ENCODE results near the gene AGBL2.
A peak's percentile ranks its signal among the peaks of the same experiment; 100 is the strongest.
"Not testable (repeated sequence)": the region's sequence is repeated elsewhere in the genome, so short reads cannot be mapped to it uniquely, and the experiment has no call there.

Gene AGBL2

DNA sequence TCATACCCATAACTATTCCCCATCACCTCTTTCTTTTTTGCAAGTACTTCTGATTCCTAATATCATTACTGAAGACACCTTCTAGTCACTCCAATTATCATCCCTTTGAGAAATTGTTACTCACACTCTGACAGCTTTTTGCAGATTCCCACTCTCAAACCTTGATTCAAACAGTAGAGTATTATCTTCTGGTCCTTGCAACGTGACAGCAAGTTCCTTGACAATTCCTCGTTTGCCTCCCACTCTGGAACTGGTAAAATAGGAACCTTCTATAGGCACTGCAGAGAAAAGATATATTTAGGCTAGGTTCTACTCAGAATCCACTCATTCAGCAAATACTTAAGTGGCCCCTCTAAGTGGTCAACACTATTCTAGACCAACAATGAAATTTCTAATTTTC is 23.2 kb downstream of the AGBL2 start:
- no peak for DNase-seq (ENCODE audit: low read depth in 3 of 3, low spot score in 1 of 3)

DNA sequence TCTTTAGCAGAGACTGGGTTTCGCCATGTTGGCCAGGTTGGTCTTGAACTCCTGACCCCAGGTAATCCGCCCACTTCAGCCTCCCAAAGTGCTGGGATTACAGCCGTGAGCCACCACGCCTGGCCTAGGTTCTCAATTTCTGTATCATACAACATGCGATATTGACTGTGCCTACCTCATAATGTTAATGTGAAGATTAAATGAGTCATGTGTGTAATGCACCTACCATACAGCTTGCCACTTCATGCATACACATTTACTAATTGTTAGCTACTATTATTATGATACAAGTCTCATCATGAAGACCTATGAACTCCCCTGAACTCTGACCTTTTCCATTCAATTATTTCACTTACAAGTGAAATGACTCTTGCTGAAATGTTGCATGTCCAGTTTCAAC is 25.7 kb downstream of the AGBL2 start:
- no peak for DNase-seq (ENCODE audit: low read depth in 3 of 3, low spot score in 1 of 3)

DNA sequence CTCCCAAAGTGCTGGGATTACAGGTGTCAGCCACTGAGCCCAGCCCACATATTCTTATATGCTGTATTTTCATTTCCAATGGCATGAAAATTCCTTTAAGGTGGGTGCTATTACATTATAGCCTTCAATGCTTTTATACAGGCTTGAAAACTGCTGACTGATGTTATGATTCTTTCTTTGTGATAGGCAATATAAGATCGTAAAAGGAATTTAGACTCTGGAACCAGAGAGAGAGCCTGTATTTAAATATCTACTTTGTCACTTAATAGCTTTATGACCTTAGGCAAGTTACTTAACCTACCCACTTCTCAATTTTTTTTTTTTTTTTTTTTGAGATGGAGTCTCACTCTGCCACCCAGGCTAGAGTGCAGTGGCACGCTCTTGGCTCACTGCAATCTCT is 26.2 kb downstream of the AGBL2 start:
- no peak for DNase-seq (ENCODE audit: low read depth in 3 of 3, low spot score in 1 of 3)

DNA sequence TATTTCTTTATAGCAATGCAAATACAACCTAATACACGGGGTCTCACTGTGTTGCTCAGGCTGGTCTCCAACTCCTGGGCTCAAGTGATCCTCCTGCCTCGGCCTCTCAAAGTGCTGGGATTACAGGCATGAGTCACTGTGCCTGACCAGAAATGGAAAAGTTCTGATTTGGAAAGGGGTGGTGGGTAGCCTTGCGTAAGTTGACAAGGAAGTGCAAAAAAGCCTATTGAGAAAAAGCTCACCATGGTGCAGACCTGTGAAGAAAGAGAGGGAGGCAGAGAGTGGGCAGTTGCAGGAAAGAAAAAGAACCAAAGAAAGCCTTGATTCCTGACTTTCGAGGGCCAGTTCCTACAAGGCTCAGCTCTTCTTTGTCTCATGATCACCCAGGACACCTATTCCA is 27.1 kb downstream of the AGBL2 start:
- DNase-seq (ENCODE audit: low read depth in 3 of 3, low spot score in 1 of 3) = no peak

DNA sequence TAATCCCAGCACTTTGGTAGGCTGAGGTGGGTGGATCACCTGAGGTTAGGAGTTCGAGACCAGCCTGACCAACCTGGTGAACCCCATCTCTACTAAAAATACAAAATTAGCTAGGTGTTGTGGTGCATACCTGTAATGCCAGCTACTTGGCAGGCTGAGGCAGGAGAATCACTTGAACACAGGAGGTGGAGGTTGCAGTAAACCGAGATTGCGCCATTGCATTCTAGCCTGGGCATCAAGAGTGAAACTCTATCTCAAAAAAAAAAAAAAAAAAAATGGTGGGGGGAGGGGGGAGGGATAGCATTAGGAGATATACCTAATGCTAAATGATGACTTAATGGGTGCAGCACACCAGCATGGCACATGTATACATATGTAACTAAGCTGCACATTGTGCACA is 28.5 kb downstream of the AGBL2 start:
- DNase-seq (ENCODE audit: low read depth in 3 of 3, low spot score in 1 of 3) = not testable (repeated sequence)

DNA sequence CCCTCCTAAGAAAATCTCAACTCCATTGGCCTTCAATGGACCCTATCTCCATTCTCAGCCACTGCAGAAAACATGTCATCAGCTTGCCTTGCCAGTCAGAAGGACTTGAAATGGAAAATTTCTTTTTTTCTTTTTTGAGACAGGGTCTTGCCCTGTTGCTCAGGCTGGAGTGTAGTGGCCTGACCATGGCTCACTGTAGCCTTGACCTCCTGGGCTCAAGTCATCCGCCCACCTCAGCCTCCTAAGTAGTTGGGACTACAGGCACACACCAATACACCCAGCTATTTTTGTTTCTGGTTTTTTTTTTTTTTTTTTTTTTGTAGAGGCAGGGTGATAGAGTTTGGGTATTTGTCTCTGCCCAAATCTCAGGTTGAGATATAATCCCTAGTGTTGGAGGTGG is 29.0 kb downstream of the AGBL2 start:
- no peak for DNase-seq (ENCODE audit: low read depth in 3 of 3, low spot score in 1 of 3)

DNA sequence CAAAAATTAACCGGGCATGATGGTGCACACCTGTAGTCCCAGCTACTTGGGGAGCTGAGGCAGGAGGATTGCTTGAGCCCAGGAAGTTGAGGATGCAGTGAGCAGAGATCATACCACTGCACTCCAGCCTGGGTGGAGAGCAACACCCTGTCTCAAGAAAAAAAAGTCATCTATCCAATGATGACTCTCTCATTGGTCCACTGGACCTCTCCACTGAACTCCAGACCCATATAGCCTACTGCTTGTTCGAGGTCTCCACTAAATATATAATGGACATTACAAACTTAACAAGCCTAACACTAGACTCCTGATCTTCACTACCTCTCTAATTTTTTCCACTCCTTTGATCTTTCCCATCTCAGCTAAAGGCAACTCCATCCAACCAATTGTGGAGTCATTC is 39.3 kb downstream of the AGBL2 start:
- DNase-seq (ENCODE audit: low read depth in 3 of 3, low spot score in 1 of 3) = no peak

DNA sequence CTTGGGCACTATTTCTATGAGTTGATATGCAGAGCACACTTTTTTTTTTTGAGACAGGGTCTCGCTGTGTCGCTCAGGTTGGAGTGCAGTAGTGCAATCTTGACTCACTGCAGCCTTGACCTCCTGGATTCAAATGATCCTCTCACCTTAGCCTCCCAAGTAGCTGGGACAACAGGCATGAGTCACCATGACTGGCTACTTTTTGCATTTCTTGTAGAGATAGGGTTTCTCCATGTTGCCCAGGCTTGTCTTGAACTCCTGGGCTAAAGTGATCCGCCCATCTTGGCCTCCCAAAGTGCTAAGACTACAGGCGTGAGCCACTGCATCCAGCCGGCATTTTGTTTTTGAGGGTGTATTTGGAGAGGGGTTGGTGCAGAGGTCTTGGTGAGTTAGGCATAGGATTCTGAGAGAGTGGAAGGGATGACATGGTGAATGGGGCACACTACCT is 42.9 kb downstream of the AGBL2 start:
- no peak for DNase-seq (ENCODE audit: low read depth in 3 of 3, low spot score in 1 of 3)

DNA sequence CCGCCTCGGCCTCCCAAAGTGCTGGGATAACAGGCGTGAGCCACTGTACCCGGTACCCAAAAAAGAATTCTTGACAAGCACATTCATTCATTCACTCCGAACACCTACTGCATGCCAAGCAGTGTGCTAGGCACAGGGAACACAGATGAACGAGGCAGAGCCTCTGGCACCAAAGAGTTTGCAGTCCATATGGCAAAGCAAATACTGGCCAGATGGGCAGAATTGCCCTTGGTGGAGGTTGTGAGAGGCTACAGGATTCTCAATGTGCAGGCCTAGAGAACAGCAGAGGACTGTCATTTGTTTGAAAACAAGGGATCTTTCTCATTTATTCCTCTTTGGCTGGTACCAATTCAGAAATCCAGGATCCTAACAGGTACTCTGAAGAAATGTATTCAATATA is 45.3 kb downstream of the AGBL2 start:
- no peak for DNase-seq (ENCODE audit: low read depth in 3 of 3, low spot score in 1 of 3)

DNA sequence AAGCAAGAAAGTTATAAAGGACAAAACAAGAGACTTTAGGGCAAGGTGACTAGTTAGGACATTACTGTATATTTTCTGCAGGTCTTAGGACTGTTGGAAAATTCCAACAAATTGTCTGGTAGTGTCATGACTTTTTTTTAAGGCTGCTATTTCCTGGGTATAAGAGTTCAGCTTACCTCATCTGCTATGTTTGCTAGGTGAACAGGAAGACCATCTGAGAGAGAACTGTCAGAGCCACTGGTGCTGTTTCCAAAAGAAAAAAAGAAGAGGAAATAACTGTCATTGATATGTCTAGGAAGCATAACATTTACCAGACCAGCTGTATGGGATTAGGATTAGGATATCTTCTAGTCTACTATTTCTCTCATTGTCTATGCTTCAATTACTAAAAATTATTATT is 46.5 kb downstream of the AGBL2 start:
- DNase-seq (ENCODE audit: low read depth in 3 of 3, low spot score in 1 of 3) = no peak

DNA sequence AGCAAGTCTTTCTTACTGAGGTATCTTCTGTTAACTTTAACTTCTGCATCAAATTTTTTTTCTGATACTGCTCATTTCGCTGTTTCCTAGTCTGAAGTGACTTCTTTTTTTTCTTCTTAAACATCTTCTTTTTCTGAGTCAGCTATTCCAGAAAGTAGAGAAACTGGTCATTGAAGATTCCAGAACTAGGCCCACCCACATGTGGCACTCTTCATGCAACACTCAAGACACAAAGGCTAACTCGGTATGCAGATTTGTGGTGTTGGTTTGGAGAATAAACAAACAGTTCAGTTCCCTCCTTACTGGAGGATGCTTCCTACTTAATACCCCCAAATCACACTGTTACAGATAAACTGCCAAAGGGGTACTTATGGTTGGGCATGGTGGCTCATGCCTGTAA is 47.6 kb downstream of the AGBL2 start:
- DNase-seq (ENCODE audit: low read depth in 3 of 3, low spot score in 1 of 3) = no peak

DNA sequence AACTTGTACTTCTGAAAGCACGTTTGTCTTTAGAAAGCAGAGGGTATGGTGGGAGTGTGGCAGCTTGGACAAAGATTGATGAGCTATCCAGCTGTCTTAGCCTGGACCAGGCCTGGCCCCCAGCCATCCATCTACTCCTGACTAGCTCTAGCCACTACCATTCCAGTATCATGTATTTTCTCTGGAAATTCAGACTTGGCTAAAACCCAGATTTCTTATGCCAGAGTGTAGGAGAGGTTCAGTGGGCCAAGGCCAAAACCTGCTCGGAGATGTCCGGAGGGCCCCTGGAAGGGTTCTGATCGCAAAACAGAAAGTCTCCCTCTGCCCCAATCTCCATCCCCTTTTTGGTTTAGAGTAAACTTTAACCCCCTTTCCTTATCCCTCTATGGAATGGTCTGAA is 48.0 kb downstream of the AGBL2 start:
- DNase-seq (ENCODE audit: low read depth in 3 of 3, low spot score in 1 of 3) = no peak

DNA sequence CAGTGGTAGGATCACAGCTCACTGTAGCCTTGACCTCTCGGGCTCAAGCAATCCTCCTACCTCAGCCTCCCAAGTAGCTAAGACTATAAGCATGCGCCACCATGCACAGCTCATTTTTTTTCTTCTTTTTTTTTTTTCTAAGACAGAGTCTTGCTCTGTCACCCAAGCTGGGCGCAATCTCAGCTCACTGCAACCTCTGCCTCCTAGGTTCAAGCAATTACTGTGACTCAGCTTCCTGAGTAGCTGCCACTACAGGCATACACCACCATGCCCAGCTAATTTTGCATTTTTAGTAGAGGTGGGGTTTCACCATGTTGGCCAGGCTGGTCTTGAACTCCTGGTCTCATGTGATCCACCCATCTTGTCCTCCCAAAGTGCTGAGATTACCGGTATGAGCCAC is 50.2 kb downstream of the AGBL2 start:
- DNase-seq (ENCODE audit: low read depth in 3 of 3, low spot score in 1 of 3) = not testable (repeated sequence)

DNA sequence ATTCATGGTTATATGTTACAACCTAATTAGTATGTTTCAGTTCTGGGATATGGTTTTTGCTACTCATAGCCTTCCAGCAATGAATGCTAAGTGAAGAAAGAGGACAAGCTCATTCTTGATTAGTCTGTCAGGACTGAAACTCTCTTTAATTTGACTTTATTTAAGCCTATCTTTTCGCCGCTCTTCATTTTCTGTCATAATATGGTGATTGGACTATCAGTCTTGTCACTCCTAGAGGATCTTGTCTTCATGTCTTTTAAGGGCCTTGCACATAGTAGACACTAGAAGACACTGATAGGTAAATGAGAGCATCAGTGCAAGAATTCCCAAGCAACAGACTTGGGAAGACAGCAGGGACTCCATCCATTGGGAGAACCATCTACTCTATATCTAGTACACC is 53.9 kb downstream of the AGBL2 start:
- no peak for DNase-seq (ENCODE audit: low read depth in 3 of 3, low spot score in 1 of 3)

DNA sequence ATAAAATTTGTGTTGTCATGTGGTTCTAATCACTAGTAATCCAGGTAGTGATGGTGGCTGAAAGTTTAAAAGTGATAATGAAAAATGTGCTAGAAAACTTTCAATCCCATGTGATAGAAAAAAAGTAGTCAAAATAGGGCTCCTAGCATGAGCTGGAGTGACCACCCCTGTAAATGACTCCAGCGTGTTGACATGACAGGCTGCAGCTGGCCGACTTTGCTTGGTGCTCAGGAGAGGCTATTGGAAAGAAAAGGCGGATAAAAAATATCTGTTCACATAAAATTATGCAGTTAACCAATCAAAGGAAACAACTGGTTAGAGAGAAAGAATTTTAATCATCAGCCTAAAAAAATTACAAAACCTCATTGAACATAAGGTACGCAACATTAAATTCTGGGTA is 55.9 kb downstream of the AGBL2 start:
- DNase-seq (ENCODE audit: low read depth in 3 of 3, low spot score in 1 of 3) = no peak

DNA sequence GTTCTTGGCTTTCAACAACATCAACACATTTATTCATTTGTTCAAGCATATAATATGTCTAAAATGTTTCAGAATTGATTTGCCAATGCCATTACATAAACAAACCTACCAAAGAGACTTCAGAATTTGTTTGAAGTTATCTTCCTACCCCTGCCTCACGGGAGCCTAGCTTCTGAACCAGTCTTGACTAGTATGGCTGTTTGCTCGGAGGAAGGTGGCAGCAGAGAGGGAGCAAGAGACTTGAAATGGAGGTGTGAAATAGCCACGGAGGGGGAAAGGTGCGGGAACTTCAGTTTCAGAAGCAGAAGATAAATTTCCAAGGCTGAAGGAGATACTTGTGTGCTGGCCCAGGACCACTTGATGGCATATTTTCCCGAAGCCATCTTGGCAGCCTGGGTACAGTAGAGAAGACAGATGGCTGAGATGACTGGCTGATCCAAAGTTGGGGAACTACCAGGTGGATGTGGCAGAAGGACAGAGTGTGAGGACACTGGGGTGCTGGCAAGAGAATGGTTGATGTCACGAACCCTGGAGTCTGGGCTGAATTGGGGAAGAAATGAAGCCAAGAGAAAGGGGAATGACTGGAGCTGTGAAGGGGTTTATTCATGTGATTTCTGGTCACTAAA is 58.8 kb downstream of the AGBL2 start:
- no peak for DNase-seq (ENCODE audit: low read depth in 3 of 3, low spot score in 1 of 3)

DNA sequence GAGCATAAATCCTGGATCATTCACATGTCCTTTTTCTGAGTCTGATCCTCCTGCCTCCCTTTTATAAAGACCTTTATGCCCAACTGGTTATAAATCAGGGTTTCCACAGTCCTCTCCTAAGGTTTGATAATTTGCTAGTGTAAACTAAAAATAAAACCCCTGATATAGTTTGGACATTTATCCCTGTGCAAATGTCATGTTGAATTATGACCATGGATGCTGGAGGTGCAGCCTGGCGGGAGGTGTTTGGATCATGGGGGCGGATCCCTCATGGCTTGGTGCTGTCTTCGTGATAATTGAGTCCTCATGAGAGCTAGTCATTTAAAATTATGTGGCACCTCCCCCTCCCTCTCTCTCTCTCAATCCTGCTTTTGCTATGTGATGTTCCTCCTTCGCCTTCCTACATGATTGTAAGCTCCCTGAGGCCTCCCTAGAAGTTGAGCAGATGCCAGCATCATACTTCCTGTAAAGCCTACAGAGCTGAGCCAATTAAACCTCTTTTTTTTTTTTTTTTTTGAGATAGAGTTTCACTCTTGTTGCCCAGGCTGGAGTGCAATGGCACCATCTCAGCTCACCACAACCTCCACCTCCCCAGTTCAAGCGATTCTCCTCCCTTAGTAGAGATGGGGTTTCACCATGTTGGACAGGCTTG is 63.2 kb downstream of the AGBL2 start:
- DNase-seq (ENCODE audit: low read depth in 3 of 3, low spot score in 1 of 3) = no peak

DNA sequence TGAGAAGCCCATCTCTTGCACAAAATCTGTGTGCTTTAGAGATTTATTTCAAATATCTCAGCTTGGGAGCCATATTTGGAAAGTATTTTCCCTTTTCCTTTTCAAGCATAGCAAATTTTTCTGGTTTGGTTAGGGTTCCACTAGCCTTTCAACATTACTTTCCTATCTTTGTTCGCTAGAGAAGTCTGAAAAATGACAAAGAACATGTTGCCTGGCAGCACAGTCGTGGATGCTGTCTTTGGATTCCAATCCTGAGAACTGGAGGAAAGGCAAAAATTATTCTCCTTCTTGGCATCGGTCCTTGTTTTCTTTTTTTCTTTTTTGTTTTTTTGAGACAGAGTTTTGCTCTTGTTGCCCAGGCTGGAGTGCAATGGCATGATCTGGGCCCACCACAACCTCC is 65.9 kb downstream of the AGBL2 start:
- no peak for DNase-seq (ENCODE audit: low read depth in 3 of 3, low spot score in 1 of 3)

DNA sequence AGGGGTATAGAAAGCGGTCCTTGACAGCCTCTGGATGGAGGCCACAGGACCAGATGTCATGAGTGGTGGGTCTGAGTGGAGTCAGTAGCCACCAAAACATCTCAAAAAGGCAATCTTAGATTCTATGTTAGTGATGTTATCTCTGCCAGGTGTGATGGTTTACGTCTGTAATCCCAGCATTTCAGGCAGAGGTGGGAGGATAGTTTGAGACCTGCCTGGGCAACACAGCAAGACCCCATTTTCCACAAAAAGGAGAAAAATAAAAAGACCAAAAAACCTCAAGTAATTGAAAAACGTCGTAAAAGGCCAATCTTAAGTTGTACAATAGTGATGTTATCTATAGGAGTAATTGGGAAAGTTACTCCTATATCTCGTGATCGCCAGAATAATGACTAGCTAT is 69.2 kb downstream of the AGBL2 start:
- no peak for DNase-seq (ENCODE audit: low read depth in 3 of 3, low spot score in 1 of 3)

DNA sequence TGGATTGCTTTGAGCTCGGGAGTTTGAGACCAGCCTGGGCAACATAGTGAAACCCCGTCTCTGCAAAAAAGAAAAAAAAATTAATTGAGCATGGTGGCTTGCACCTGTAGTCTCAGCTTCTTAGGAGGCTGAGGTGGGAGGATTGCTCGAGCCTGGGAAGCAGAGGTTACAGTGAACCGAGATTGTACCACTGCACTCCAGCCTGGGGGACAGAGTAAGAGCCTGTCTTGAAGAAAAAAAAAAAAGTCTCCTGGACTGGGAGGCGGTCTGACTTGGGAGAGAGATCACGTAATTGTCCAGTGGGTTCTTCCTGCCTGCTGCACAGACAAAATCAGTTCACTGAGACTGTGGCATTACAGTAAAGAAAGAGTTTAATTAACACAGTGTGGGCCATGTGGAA is 69.7 kb downstream of the AGBL2 start:
- no peak for DNase-seq (ENCODE audit: low read depth in 3 of 3, low spot score in 1 of 3)

DNA sequence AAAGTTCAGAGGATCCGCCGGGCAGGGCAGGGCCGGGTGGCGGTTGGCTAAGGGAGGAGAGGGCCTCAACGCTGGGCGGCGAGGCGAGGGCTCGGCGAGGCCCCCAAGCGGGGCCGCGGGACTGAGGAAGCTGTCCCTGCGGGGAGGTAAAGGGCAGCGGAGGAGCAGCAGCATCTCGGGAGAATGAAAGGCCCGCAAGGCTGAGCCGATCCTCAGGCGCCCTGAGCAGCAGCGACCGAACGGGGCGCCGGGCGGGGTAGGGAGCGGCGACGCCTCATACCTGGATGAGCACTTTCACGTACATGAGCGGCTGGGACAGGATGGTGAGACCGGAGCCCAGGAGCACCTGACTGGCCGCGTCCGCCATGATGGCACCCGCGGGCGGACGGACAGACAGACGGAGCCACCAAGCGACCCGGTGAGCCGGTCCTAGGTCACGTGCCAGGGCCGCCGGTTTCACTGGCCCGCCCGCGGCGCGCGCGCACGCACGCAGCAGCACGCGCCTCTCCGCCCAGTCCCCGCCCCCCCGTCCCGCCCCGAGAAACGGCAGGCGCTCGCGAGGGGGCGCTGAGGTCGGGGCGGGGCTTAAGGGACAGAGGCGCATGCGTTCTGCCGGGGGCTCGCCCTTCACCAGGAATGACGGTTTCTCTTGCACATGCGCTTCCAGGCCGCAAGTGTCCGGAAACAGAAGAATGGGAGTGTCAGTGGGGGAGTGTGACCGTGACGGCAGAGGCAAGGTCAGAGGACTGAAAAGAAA is 72.9 kb downstream of the AGBL2 start, which contains the start of gene MTCH2:
TSS of gene MTCH2 (minus strand) at position 461 of the 757 bp plus-strand sequence. CDS start at position 367, 94 bp downstream.
- peak; percentile 85 to 94 (median 92) for DNase-seq (ENCODE audit: low read depth in 3 of 3, low spot score in 1 of 3)

DNA sequence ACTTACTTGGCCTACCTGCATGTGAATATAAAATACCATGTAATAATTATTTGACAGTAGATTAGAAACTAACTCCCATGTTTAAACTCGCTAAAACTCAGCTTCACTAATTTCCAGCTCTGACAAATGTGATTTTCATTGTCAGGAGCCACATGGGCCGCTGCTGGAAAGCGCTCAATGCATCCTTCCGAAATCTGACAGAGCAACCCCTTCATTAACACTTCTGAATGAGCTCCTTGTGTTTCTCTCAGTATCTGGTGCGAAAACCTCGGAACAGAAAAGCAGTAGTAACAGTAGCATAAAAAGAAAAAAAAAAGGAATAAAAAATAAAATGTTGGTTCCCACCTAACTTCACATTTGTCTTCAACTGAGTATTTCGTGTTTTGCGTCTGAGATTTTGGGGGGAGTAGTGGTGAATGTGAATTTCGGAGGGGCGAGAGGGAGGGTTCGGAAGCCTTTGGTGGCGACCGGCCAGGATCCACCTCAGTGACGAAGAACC is 73.5 kb downstream of the AGBL2 start:
- DNase-seq (ENCODE audit: low read depth in 3 of 3, low spot score in 1 of 3) = no peak
